Breast epithelium (tissue), 4 donors: ENCODE data around the gene PSEN2. TPM values are rescaled to one million over a fixed set of nuclear protein-coding genes. Genes with fewer than 3 reads are reported as not detected.
"Not testable (repeated sequence)": the region's sequence is repeated elsewhere in the genome, so short reads cannot be mapped to it uniquely, and the experiment has no call there.

ENCODE experiments used
- DNase-seq, 2 donors: peaks; one replicate each; pipeline ENCODE4 v3.0.0-alpha.2; 2019; ENCODE audit warnings: low spot score in 2 of 2
- H3K27ac ChIP-seq, 2 donors: fragments of 200-600 bp; sonication (generic) in 1 of 2; one replicate each; pipeline ENCODE4 v1.5.1; 2016 to 2019; ENCODE audit warnings: mild to moderate bottlenecking in 1 of 2
- H3K27me3 ChIP-seq, 2 donors: fragments of 200-600 bp; sonication (generic) in 1 of 2; one replicate each; pipeline versions ENCODE4 v1.5.1 to v1.6.0; 2017 to 2019; ENCODE audit warnings: control low read depth in 1 of 2, mild to moderate bottlenecking in 1 of 2
- H3K36me3 ChIP-seq: fragments of 200-600 bp; one replicate; pipeline ENCODE4 v1.5.1; 2019
- H3K4me1 ChIP-seq, 2 donors: fragments of 200-600 bp; sonication (generic); one replicate each; pipeline ENCODE4 v1.5.1; 2016 to 2019; ENCODE audit warnings: control low read depth in 1 of 2
- H3K4me3 ChIP-seq, 3 donors: fragments of 200-600 bp; sonication (generic); 1 replicate in 2 of 3; 2 replicates in 1 of 3; pipeline ENCODE4 v1.5.1; 2016 to 2019; ENCODE audit warnings: mild to moderate bottlenecking in 3 of 3, moderate library complexity in 2 of 3
- H3K9me3 ChIP-seq, 2 donors: fragments of 200-600 bp; sonication (generic) in 1 of 2; one replicate each; pipeline ENCODE4 v1.5.1; 2016 to 2019; ENCODE audit warnings: control low read depth in 1 of 2
- POLR2A ChIP-seq: fragments of 450-650 bp; IDR thresholded peaks from one replicate; pipeline ENCODE4 v1.6.1; 2016; ENCODE audit warnings: antibody characterized with exemption, mild to moderate bottlenecking, moderate library complexity
- POLR2AphosphoS5 ChIP-seq, 3 donors: sonication (generic); formaldehyde crosslinking; IDR thresholded peaks; one replicate each; pipeline ENCODE4 v1.6.1; 2017; ENCODE audit warnings: antibody characterized with exemption in 3 of 3
- intact Hi-C: fragments of 100-400 bp; cut with DNase I; formaldehyde crosslinking; loops from one replicate; pipeline ENCODE4 v1.15.1; 2023; ENCODE audit warnings: low total_unique reads
- total RNA-seq, 3 donors: library from RNA; depleted of rRNA; stranded (reverse); fragments of >200 nt; gene quantifications; one replicate each; pipeline ENCODE4 v1.1.0, GENCODE V29; 2016
- TF ChIP-seq, protein P1 (sequence below), 3 donors: fragments of 450-650 bp; IDR thresholded peaks; one replicate each; pipeline ENCODE4 v1.5.1; 2016 to 2017; ENCODE audit warnings: antibody characterized with exemption in 3 of 3, mild to moderate bottlenecking in 3 of 3, moderate library complexity in 3 of 3

Gene PSEN2
- total RNA-seq, 3 donors from 2014 or later, result 27.8 to 31.9 (median 27.9) TPM

DNA sequence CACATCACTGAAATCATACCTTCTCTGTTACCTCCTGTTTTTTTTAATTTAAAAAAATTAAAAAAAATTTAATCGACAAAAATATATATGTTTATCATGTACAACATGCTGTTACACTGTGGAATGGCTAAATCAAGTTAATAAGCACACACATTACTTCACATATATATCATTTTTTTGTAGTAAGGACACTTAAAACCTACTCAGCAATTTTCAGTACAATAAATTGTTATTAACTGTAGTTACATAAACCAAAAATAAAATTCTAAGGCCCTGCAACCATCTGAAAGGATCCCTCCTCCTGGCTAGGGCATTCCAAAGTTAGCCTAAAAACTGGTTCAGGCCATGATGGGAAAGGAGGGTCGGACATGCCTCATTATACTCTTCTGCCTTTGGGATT, 46.1 kb downstream of the PSEN2 start:
- H3K4me3 ChIP-seq, result no peak overlapping the region
- no peaks in the 10 kb centered on the region for H3K36me3 ChIP-seq
- DNase-seq, result no peak
- intact Hi-C loops, result no loop called here
- no peaks in the 10 kb centered on the region for H3K9me3 ChIP-seq
- H3K27me3 ChIP-seq, result no peaks in the 10 kb centered on the region
- H3K27ac ChIP-seq, result no peak overlapping the region
- TF ChIP-seq POLR2AphosphoS5 (IDR thresholded peaks at IDR 0.05) (no peak), POLR2A (no peak)
- TF ChIP-seq, protein P1, sequence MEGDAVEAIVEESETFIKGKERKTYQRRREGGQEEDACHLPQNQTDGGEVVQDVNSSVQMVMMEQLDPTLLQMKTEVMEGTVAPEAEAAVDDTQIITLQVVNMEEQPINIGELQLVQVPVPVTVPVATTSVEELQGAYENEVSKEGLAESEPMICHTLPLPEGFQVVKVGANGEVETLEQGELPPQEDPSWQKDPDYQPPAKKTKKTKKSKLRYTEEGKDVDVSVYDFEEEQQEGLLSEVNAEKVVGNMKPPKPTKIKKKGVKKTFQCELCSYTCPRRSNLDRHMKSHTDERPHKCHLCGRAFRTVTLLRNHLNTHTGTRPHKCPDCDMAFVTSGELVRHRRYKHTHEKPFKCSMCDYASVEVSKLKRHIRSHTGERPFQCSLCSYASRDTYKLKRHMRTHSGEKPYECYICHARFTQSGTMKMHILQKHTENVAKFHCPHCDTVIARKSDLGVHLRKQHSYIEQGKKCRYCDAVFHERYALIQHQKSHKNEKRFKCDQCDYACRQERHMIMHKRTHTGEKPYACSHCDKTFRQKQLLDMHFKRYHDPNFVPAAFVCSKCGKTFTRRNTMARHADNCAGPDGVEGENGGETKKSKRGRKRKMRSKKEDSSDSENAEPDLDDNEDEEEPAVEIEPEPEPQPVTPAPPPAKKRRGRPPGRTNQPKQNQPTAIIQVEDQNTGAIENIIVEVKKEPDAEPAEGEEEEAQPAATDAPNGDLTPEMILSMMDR (IDR thresholded peaks at IDR 0.05), result no peak
- no peaks in the 10 kb centered on the region for H3K4me1 ChIP-seq

- Histone ChIP-seq H3K27me3 (no peaks in the 10 kb centered on the region), H3K36me3 (no peaks in the 10 kb centered on the region), H3K4me1 (no peaks in the 10 kb centered on the region), H3K4me3 (no peak overlapping the region), H3K27ac (no peak overlapping the region), H3K9me3 (no peaks in the 10 kb centered on the region)
- intact Hi-C loops, result no loop called here
- DNase-seq, result no peak
- TF ChIP-seq POLR2AphosphoS5 (IDR thresholded peaks at IDR 0.05) (no peak), POLR2A (no peak)
- TF ChIP-seq, protein P1 (IDR thresholded peaks at IDR 0.05), result no peak
Observed at GRCh38 chr1:226919587-226919986, 49.2 kb downstream of the PSEN2 start.

GRCh38 chr1:226919995-226920394, 49.6 kb downstream of the PSEN2 start:
- TF ChIP-seq POLR2AphosphoS5 (IDR thresholded peaks at IDR 0.05), result no peak
- TF ChIP-seq POLR2A, result no peak
- TF ChIP-seq, protein P1 (IDR thresholded peaks at IDR 0.05), result no peak
- H3K27ac ChIP-seq, result no peak overlapping the region
- no peaks in the 10 kb centered on the region for H3K27me3 ChIP-seq
- no peak for DNase-seq
- H3K4me3 ChIP-seq, result no peak overlapping the region
- no peaks in the 10 kb centered on the region for H3K36me3 ChIP-seq
- intact Hi-C loops, result no loop called here
- no peaks in the 10 kb centered on the region for H3K9me3 ChIP-seq
- H3K4me1 ChIP-seq, result no peaks in the 10 kb centered on the region

DNA sequence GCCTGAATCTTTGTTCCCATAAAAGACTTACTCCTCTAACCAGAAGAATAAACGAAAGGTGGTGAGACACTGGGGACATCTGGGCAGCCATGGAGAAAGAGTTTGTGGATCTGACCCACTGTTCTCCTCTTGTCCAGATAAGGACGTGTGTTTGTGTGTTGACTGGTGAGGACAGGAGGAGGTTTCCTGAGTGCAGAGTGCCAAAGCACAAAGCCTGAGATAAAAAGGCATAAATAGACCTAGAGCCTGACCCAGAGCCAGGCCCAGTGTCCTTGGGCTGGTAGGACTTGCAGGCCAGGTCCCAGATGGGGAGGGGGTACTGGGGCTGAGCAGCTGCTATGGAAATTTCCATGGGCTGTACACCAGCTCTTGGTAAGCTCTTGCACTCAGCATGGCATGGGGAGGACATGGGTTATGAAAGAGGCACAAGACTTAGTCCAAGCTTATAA, 50.1 kb downstream of the PSEN2 start:
- intact Hi-C loops, result no loop called here
- no peak for DNase-seq
- H3K27me3 ChIP-seq, result no peaks in the 10 kb centered on the region
- TF ChIP-seq POLR2A, result no peak
- TF ChIP-seq, protein P1 (IDR thresholded peaks at IDR 0.05), result no peak
- no peak for TF ChIP-seq POLR2AphosphoS5 (IDR thresholded peaks at IDR 0.05)
- H3K4me3 ChIP-seq, result no peak overlapping the region
- H3K36me3 ChIP-seq, result no peaks in the 10 kb centered on the region
- no peaks in the 10 kb centered on the region for H3K9me3 ChIP-seq
- H3K27ac ChIP-seq, result no peak overlapping the region
- H3K4me1 ChIP-seq, result no peaks in the 10 kb centered on the region

- intact Hi-C loops, result no loop called here
- H3K36me3 ChIP-seq, result no peaks in the 10 kb centered on the region
- H3K4me1 ChIP-seq, result no peaks in the 10 kb centered on the region
- H3K27ac ChIP-seq, result no peak overlapping the region
- no peaks in the 10 kb centered on the region for H3K27me3 ChIP-seq
- DNase-seq, result no peak
- H3K4me3 ChIP-seq, result no peak overlapping the region
- H3K9me3 ChIP-seq, result no peaks in the 10 kb centered on the region
- TF ChIP-seq POLR2AphosphoS5 (IDR thresholded peaks at IDR 0.05) (no peak), POLR2A (no peak)
- TF ChIP-seq, protein P1 (IDR thresholded peaks at IDR 0.05), result no peak
Observed at GRCh38 chr1:226921504-226921903, 51.1 kb downstream of the PSEN2 start.

- H3K36me3 ChIP-seq, intact Hi-C loops, H3K4me1 ChIP-seq, H3K9me3 ChIP-seq, H3K27me3 ChIP-seq, H3K27ac ChIP-seq, DNase-seq, H3K4me3 ChIP-seq: not testable (repeated sequence)
Observed at GRCh38 chr1:226929260-226930111, 59.1 kb downstream of the PSEN2 start.
